Measurements from ENCODE around the gene TMIGD1. TPM values are rescaled to one million over a fixed set of nuclear protein-coding genes. Genes with fewer than 3 reads are reported as not detected.

TMIGD1 gene
- total and polyA plus RNA-seq, 2 of the 13 experiments (the other 11 are each of a cell fraction or from before 2014, with no cell fraction given) = not detected

- TF ChIP-seq ZHX2 (IDR thresholded peaks at IDR 0.05; ENCODE audit: low read depth) (no peak), ZHX2 (CRISPR knock-in tag; IDR thresholded peaks at IDR 0.05; ENCODE audit: borderline replicate concordance) (no peak), ZSCAN20 (CRISPR knock-in tag; IDR thresholded peaks at IDR 0.05; ENCODE audit: borderline replicate concordance) (0 out of 2 replicates have a peak, but pooled peaks have one; percentile 78), ZNF224 (CRISPR knock-in tag; IDR thresholded peaks at IDR 0.05) (no peak), DZIP1 (CRISPR knock-in tag; IDR thresholded peaks at IDR 0.05) (no peak), MXD3 (CRISPR knock-in tag; IDR thresholded peaks at IDR 0.05) (no peak), RORA (CRISPR knock-in tag; IDR thresholded peaks at IDR 0.05) (no peak), TCF12 (IDR thresholded peaks at IDR 0.05) (no peak), TCF12 (CRISPR knock-in tag; IDR thresholded peaks at IDR 0.05) (peak; percentile 64; the same call in 1 of the 2 replicates), ZIK1 (CRISPR knock-in tag; IDR thresholded peaks at IDR 0.05; ENCODE audit: borderline replicate concordance, low read depth) (no peak), ZNF776 (CRISPR knock-in tag; IDR thresholded peaks at IDR 0.05) (no peak), KMT2A (CRISPR knock-in tag; IDR thresholded peaks at IDR 0.05) (peak; percentile 6; the same call in 1 of the 2 replicates), GPBP1L1 (CRISPR knock-in tag; IDR thresholded peaks at IDR 0.05) (no peak), ZNF558 (CRISPR knock-in tag; IDR thresholded peaks at IDR 0.05; ENCODE audit: borderline replicate concordance) (no peak), KAT7 (CRISPR knock-in tag; IDR thresholded peaks at IDR 0.05; ENCODE audit: borderline replicate concordance) (peak; percentile 38; the same call in 1 of the 2 replicates), NFE2L2 (IDR thresholded peaks at IDR 0.05; ENCODE audit: low read length) (no peak), ZNF781 (CRISPR knock-in tag; IDR thresholded peaks at IDR 0.05; ENCODE audit: borderline replicate concordance, not compliant biosample characterization) (peak; percentile 85), PAF1 (CRISPR knock-in tag; IDR thresholded peaks at IDR 0.05) (no peak)
These were observed 10.6 kb upstream of the TMIGD1 start (continued) for GRCh38 chr17:30344283-30345088.
